Mesenchymal stem cell (in vitro differentiated cells and primary cell): ENCODE results near the gene CRK.

ENCODE experiments used
- DNase-seq: peaks from one replicate; pipeline ENCODE4 v3.0.0-alpha.2; 2013
- H2AFZ ChIP-seq: one replicate; pipeline ENCODE4 v1.6.1; 2013; ENCODE audit warnings: low read depth, mild to moderate bottlenecking, control low read depth, inconsistent platforms, low read length, moderate library complexity
- H2AK5ac ChIP-seq: 2 replicates; pipeline ENCODE4 v1.6.1; 2013; ENCODE audit warnings: low read length, moderate library complexity, mild to moderate bottlenecking, inconsistent platforms; ENCODE audit not compliant: severe bottlenecking
- H2BK120ac ChIP-seq: one replicate; pipeline ENCODE4 v1.6.1; 2013; ENCODE audit warnings: low read depth, mild to moderate bottlenecking, inconsistent platforms, low read length, moderate library complexity
- H2BK12ac ChIP-seq, 2 experiments: one replicate each; pipeline ENCODE4 v1.6.1; 2013; ENCODE audit warnings: inconsistent platforms in 2 of 2, low read length in 2 of 2, mild to moderate bottlenecking in 2 of 2, moderate library complexity in 2 of 2, control low read depth in 1 of 2
- H2BK15ac ChIP-seq: one replicate; pipeline ENCODE4 v1.6.1; 2013; ENCODE audit warnings: mild to moderate bottlenecking, low read depth, inconsistent platforms; ENCODE audit not compliant: poor library complexity, severe bottlenecking
- H2BK5ac ChIP-seq: 2 replicates; pipeline ENCODE4 v1.6.1; 2013; ENCODE audit warnings: low read depth, mild to moderate bottlenecking, low read length, control low read depth, inconsistent platforms; ENCODE audit not compliant: poor library complexity, severe bottlenecking
- H3K14ac ChIP-seq, 2 experiments: one replicate each; pipeline ENCODE4 v1.6.1; 2013; ENCODE audit warnings: inconsistent platforms in 2 of 2, low read length in 2 of 2, control low read depth in 1 of 2, mild to moderate bottlenecking in 1 of 2, moderate library complexity in 1 of 2
- H3K18ac ChIP-seq, 2 experiments: one replicate each; pipeline ENCODE4 v1.6.1; 2013; ENCODE audit warnings: inconsistent platforms in 2 of 2, low read length in 2 of 2, control low read depth in 1 of 2, low read depth in 1 of 2, mild to moderate bottlenecking in 1 of 2
- H3K23ac ChIP-seq, 2 experiments: one replicate each; pipeline ENCODE4 v1.6.1; 2013; ENCODE audit warnings: inconsistent platforms in 2 of 2, low read length in 2 of 2, mild to moderate bottlenecking in 2 of 2, moderate library complexity in 2 of 2, control low read depth in 1 of 2
- H3K27ac ChIP-seq: 2 replicates; pipeline ENCODE4 v1.5.1; 2013; ENCODE audit warnings: mild to moderate bottlenecking, moderate library complexity, low read length, control low read depth, inconsistent platforms; ENCODE audit not compliant: poor library complexity, severe bottlenecking
- H3K27me3 ChIP-seq, 2 experiments: 2 replicates each; pipeline versions ENCODE4 v1.6.1 to v1.7.0; 2013; ENCODE audit warnings: low read length in 2 of 2, mild to moderate bottlenecking in 2 of 2, moderate library complexity in 2 of 2, control low read depth in 1 of 2, inconsistent platforms in 1 of 2; ENCODE audit not compliant: control insufficient read depth in 1 of 2, insufficient read depth in 1 of 2
- H3K36me3 ChIP-seq, 2 experiments: 2 replicates each; pipeline versions ENCODE4 v1.6.1 to v1.7.0; 2013; ENCODE audit warnings: low read length in 2 of 2, control low read depth in 1 of 2, inconsistent platforms in 1 of 2, low read depth in 1 of 2, mild to moderate bottlenecking in 1 of 2; ENCODE audit not compliant: insufficient read depth in 2 of 2, control insufficient read depth in 1 of 2
- H3K4ac ChIP-seq, 2 experiments: one replicate each; pipeline ENCODE4 v1.6.1; 2013; ENCODE audit warnings: inconsistent platforms in 2 of 2, low read length in 2 of 2, mild to moderate bottlenecking in 2 of 2, moderate library complexity in 2 of 2, control low read depth in 1 of 2, low read depth in 1 of 2
- H3K4me1 ChIP-seq: 2 replicates; pipeline ENCODE4 v1.6.1; 2013; ENCODE audit warnings: low read depth, low read length, control low read depth; ENCODE audit not compliant: control insufficient read depth, insufficient read depth
- H3K4me2 ChIP-seq: 2 replicates; pipeline ENCODE4 v1.6.1; 2013; ENCODE audit warnings: low read length, mild to moderate bottlenecking, inconsistent platforms; ENCODE audit not compliant: poor library complexity, severe bottlenecking
- H3K4me3 ChIP-seq, 2 experiments: 2 replicates each; pipeline versions ENCODE4 v1.5.1 to v1.7.0; 2013; ENCODE audit warnings: low read length in 2 of 2, mild to moderate bottlenecking in 2 of 2, control low read depth in 1 of 2, low read depth in 1 of 2; ENCODE audit not compliant: insufficient read depth in 1 of 2
- H3K79me1 ChIP-seq: replicated peaks from 2 replicates; pipeline ENCODE4 v1.6.1; 2013; ENCODE audit warnings: mild to moderate bottlenecking, control low read depth, low read length, inconsistent platforms; ENCODE audit not compliant: poor library complexity, severe bottlenecking
- H3K9ac ChIP-seq: 2 replicates; pipeline ENCODE4 v1.7.0; 2013; ENCODE audit warnings: mild to moderate bottlenecking, low read length, moderate library complexity
- H3K9me3 ChIP-seq: 2 replicates; pipeline ENCODE4 v1.7.0; 2013; ENCODE audit warnings: mild to moderate bottlenecking, low read length; ENCODE audit not compliant: control insufficient read depth
- H4K8ac ChIP-seq: one replicate; pipeline ENCODE4 v1.6.1; 2013; ENCODE audit warnings: inconsistent platforms, mild to moderate bottlenecking, low read length, moderate library complexity
- H4K91ac ChIP-seq: one replicate; pipeline ENCODE4 v1.6.1; 2013; ENCODE audit warnings: mild to moderate bottlenecking, low read length, inconsistent platforms
- WGBS: methylation state at CpG from one replicate; pipeline ENCODE4 v1.1.7; 2013; ENCODE audit warnings: mixed read lengths; 5-methylcytosine and 5-hydroxymethylcytosine counted together

Gene CRK

DNA sequence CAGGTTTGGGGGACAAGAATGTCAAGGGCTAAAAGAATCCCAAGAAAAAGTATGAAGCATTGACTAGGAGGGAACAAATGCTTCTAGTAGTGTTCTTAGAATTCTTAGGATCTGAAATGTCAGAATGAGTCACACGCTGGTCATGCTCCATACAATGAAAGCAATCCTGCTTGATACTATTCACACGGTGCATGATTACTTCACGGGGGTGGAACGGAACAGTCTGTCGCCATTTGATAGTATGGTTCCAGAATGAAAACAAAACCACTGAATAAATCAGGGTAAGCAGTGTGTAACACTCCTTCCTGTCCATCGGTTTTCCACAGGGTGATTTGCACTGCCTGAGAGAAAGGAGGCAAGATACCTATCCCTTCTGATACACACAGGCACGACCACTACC is 33.1 kb downstream of the CRK start:
- DNase-seq, result peak; percentile 96
- H2AFZ ChIP-seq, result no peak overlapping the region
- H2BK120ac ChIP-seq, result no peak overlapping the region
- H2BK5ac ChIP-seq, result no peak overlapping the region
- peaks cover 17% of the 10 kb centered on the region for H3K4me1 ChIP-seq
- no peaks in the 10 kb centered on the region for H3K27me3 ChIP-seq
- no peak overlapping the region for H3K18ac ChIP-seq
- H3K79me1 ChIP-seq, result peaks cover 7% of the 10 kb centered on the region
- H3K14ac ChIP-seq, result no peak overlapping the region
- no peak overlapping the region for H4K8ac ChIP-seq
- H4K91ac ChIP-seq, result no peak overlapping the region
- H2BK15ac ChIP-seq, result no peak overlapping the region
- no peak overlapping the region for H2BK12ac ChIP-seq
- peak overlapping the region; percentile 84 for H3K27ac ChIP-seq
- H3K4me3 ChIP-seq, result peak overlapping the region in 1 of 2 experiments; percentile 31
- H3K9me3 ChIP-seq, result no peaks in the 10 kb centered on the region
- H3K4me2 ChIP-seq, result no peak overlapping the region
- peak overlapping the region; percentile 40 for H3K9ac ChIP-seq
- no peak overlapping the region for H3K4ac ChIP-seq
- H3K23ac ChIP-seq, result no peak overlapping the region
- no peak overlapping the region for H2AK5ac ChIP-seq
- WGBS, result 12% methylated on average over 6 of the region's 7 CpGs
- peaks cover 40 to 53% of the 10 kb centered on the region in 2 experiments for H3K36me3 ChIP-seq

DNA sequence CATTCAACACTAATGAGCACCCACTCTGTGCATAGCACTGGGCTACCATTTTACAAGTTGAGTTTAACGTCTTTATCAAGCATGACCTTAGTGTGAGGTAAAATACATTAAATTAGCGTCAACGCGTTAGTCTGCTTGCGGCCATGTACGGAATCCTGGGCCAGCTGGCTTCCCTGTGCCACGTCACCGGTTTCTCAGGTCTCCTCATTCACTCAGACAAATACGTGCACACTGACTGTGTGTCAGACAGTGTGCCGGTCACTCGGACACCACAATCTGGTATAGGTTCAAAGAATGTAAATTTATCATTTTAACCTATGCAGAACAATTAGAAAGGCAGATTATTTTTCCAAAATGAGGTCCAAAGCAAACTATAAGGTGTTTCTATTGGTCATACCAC is 34.6 kb downstream of the CRK start:
- Histone ChIP-seq H3K27me3 (no peaks in the 10 kb centered on the region), H3K36me3 (peaks cover 47 to 61% of the 10 kb centered on the region in 2 experiments), H3K23ac (no peak overlapping the region), H3K14ac (no peak overlapping the region), H3K18ac (no peak overlapping the region), H3K79me1 (peaks cover 7% of the 10 kb centered on the region), H3K9ac (no peak overlapping the region), H2BK15ac (no peak overlapping the region), H3K4ac (no peak overlapping the region), H3K9me3 (no peaks in the 10 kb centered on the region), H4K8ac (no peak overlapping the region), H2BK12ac (no peak overlapping the region), H3K27ac (no peak overlapping the region), H3K4me2 (no peak overlapping the region), H2AFZ (no peak overlapping the region), H4K91ac (no peak overlapping the region), H3K4me1 (peaks cover 15% of the 10 kb centered on the region), H3K4me3 (no peak overlapping the region), H2BK5ac (no peak overlapping the region), H2AK5ac (no peak overlapping the region), H2BK120ac (no peak overlapping the region)
- 98% methylated on average over 8 of the region's 11 CpGs for WGBS
- no peak for DNase-seq

DNA sequence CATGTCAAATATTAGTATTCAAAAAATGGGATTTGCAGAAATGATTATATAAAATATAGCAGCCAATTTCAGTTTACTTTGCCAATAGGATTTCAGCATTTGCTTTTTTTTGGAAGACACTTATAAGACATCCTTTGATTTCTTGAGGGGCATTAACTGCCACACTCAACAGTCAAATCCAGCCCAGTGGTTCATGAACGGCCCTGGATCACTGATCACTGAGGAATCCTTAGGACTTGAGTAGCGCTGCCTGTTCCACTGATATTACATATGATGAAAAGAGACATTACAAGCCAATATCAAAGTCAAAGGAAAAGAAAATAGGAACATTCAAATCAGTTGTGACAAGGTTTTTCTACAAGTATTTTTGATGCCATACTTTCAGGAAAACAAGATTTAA is 35.1 kb downstream of the CRK start:
- no peak overlapping the region for H3K9ac ChIP-seq
- H2AFZ ChIP-seq, result no peak overlapping the region
- H3K4me2 ChIP-seq, result no peak overlapping the region
- H3K14ac ChIP-seq, result no peak overlapping the region
- peaks cover 7% of the 10 kb centered on the region for H3K79me1 ChIP-seq
- peaks cover 42 to 60% of the 10 kb centered on the region in 2 experiments for H3K36me3 ChIP-seq
- no peak for DNase-seq
- no peak overlapping the region for H2BK15ac ChIP-seq
- H2BK5ac ChIP-seq, result no peak overlapping the region
- H3K18ac ChIP-seq, result no peak overlapping the region
- H3K27ac ChIP-seq, result no peak overlapping the region
- no peak overlapping the region for H2AK5ac ChIP-seq
- no peak overlapping the region for H2BK120ac ChIP-seq
- H3K4me3 ChIP-seq, result no peak overlapping the region
- WGBS, result 100% methylated on average over 1 of the region's 2 CpGs
- H3K27me3 ChIP-seq, result no peaks in the 10 kb centered on the region
- no peaks in the 10 kb centered on the region for H3K9me3 ChIP-seq
- no peak overlapping the region for H2BK12ac ChIP-seq
- H4K8ac ChIP-seq, result no peak overlapping the region
- peaks cover 15% of the 10 kb centered on the region for H3K4me1 ChIP-seq
- H3K4ac ChIP-seq, result no peak overlapping the region
- no peak overlapping the region for H3K23ac ChIP-seq
- no peak overlapping the region for H4K91ac ChIP-seq

DNA sequence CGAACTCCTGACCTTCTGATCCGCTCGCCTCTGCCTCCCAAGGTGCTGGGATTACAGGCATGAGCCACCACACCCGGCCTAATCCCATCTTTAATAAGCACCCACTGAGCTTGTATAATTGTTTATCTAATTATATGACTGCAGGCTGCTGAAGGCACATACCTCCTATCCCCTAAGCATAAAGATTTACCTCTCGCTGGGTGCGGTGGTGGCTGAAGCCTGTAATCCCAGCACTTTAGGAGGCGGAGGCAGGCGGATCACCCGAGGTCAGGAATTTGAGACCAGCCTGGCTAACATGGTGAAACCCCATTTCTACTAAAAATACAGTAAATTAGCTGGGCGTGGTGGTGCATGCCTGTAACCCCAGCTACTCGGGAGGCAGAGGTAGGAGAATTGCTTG is 35.9 kb downstream of the CRK start:
- Histone ChIP-seq H3K9me3 (no peaks in the 10 kb centered on the region), H3K79me1 (peaks cover 7% of the 10 kb centered on the region), H3K4me1 (peaks cover 14% of the 10 kb centered on the region), H3K4me2 (no peak overlapping the region), H2BK120ac (no peak overlapping the region), H2AFZ (no peak overlapping the region), H3K23ac (no peak overlapping the region), H2BK5ac (no peak overlapping the region), H3K9ac (no peak overlapping the region), H2BK15ac (no peak overlapping the region), H3K36me3 (peaks cover 38 to 52% of the 10 kb centered on the region in 2 experiments), H3K14ac (no peak overlapping the region), H4K8ac (no peak overlapping the region), H2AK5ac (no peak overlapping the region), H4K91ac (no peak overlapping the region), H2BK12ac (no peak overlapping the region), H3K4ac (no peak overlapping the region), H3K27me3 (no peaks in the 10 kb centered on the region), H3K18ac (no peak overlapping the region), H3K27ac (no peak overlapping the region), H3K4me3 (no peak overlapping the region)
- no peak for DNase-seq
- 94% methylated on average over 7 of the region's 11 CpGs for WGBS
